Hypothalamus (tissue), 51 donors: ENCODE measurements around the gene IDUA.

ENCODE experiments used
- DNase-seq, 51 donors: peaks; one replicate each; lab custom pipeline; 2025; lab: John Stamatoyannopoulos, UW

The IDUA gene

DNA sequence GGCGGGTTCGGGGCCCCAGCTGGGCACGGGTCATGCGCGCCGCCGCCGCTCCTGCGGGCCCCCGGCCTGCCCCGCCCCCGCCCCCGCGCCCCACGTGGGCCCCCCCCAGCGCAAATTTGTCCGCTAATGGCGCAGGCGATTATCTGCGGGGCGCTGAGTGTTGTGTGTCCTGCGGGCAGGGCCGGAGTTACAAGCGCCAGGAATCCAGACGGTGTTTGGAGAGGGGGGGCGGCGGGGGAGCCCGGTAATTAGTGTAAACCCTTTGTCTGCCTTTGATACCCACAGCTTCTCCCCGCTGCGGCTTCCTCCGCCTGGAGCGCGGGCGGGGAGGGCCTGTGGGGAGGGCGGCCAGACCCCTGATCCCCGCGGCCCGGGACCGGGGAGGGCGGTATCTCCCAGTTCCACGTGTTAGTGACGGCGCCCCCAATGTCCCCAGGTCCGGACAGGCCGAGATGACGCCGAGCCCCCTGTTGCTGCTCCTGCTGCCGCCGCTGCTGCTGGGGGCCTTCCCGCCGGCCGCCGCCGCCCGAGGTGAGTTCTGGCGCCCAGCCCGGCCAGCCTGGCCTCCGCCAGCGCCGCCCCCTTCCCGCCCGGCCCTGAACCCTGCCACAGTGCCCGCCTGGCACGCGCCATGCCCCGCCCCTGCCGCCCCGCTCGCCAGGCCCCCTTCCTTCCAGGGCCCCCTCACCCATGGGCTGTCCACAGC, 25.3 kb downstream of the IDUA start:
- DNase-seq = peak in 1 of 51 donors; percentile 11

GRCh38 chr4:1013225-1014073, 26.6 kb downstream of the IDUA start:
- no peak for DNase-seq

GRCh38 chr4:1014291-1015167, 27.7 kb downstream of the IDUA start:
- DNase-seq = peak in 48 of 51 donors; percentile 29 to 92 (median 71)

GRCh38 chr4:1015179-1015578, 28.3 kb downstream of the IDUA start:
- DNase-seq = peak in 11 of 51 donors; percentile 30 to 71 (median 61)

- no peak for DNase-seq
Observed at GRCh38 chr4:1015746-1016145, 28.9 kb downstream of the IDUA start.

GRCh38 chr4:1017211-1017610, 30.4 kb downstream of the IDUA start:
- DNase-seq = no peak

- DNase-seq = no peak
Observed at GRCh38 chr4:1017706-1018105, 30.9 kb downstream of the IDUA start.

- no peak for DNase-seq
Observed at GRCh38 chr4:1018147-1019020, 31.5 kb downstream of the IDUA start.

GRCh38 chr4:1019320-1019719, 32.5 kb downstream of the IDUA start:
- DNase-seq = no peak

- DNase-seq = no peak
Observed at GRCh38 chr4:1019729-1020470, 33.1 kb downstream of the IDUA start.

- DNase-seq = no peak
Observed at GRCh38 chr4:1021386-1022050, 34.7 kb downstream of the IDUA start.

GRCh38 chr4:1022051-1022738, 35.4 kb downstream of the IDUA start:
- DNase-seq = no peak

DNA sequence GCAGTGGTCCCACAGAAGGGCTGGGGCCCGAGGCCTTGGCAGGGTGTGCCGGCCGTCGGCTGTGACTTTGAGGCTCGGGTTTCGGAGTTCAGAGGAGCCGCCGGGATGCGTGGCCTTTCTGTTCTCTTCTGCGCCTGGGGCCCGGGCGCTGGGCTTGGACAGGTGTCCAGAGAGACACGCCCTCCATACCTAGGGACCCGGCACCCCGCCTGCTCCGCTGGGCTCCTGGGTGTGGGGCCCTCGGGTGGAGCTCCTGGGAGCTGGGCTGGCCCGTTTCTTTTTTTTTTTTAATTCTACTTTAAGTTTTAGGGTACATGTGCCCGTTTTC, 35.9 kb downstream of the IDUA start:
- DNase-seq = no peak

DNA sequence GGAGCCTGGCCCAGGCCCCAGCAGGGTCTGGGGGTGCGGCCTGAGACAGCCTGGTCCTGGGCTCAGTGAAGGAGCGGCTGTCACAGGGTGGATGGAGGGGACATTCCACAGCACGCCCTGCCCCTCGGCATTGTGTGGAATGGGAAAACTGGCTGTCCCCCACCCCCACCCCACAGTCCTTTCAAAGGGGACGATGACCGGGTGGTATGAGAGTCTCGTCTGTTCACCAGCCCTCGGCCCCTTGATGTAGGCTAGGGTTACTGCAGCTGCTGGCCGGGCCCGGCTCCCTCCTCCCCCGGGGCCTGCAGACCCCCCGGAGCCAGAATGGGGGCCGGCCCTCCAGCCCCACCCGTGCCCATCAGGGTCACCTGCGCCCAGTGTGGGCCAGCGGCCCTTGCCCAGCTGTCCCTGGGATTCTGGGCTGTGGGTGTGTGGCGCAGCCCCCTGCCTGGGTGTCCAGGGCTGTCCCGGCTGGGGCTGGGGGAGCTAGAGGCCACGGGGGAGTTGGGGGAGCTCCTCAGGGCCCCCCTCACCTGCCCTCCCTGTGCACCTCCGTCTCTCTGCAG, 36.3 kb downstream of the IDUA start:
- no peak for DNase-seq

DNA sequence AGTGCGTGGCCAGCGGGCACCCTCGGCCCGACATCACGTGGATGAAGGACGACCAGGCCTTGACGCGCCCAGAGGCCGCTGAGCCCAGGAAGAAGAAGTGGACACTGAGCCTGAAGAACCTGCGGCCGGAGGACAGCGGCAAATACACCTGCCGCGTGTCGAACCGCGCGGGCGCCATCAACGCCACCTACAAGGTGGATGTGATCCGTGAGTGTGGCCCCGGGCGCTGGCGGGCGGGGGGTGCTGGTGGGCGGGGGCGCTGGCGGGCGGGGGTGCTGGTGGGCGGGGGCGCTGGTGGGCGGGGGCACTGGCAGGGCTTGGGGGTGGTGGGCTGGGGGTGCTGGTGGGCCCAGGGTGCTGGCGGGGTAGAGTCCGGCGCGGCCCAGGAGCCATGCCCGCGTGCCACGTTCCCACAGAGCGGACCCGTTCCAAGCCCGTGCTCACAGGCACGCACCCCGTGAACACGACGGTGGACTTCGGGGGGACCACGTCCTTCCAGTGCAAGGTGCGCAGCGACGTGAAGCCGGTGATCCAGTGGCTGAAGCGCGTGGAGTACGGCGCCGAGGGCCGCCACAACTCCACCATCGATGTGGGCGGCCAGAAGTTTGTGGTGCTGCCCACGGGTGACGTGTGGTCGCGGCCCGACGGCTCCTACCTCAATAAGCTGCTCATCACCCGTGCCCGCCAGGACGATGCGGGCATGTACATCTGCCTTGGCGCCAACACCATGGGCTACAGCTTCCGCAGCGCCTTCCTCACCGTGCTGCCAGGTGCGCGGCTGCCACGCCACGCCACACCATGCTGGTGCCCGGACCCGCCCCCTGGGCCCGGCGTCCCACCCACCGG, 37.3 kb downstream of the IDUA start:
- no peak for DNase-seq

DNA sequence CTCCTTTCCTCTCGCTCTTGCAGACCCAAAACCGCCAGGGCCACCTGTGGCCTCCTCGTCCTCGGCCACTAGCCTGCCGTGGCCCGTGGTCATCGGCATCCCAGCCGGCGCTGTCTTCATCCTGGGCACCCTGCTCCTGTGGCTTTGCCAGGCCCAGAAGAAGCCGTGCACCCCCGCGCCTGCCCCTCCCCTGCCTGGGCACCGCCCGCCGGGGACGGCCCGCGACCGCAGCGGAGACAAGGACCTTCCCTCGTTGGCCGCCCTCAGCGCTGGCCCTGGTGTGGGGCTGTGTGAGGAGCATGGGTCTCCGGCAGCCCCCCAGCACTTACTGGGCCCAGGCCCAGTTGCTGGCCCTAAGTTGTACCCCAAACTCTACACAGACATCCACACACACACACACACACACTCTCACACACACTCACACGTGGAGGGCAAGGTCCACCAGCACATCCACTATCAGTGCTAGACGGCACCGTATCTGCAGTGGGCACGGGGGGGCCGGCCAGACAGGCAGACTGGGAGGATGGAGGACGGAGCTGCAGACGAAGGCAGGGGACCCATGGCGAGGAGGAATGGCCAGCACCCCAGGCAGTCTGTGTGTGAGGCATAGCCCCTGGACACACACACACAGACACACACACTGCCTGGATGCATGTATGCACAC, 38.2 kb downstream of the IDUA start:
- DNase-seq = no peak
